Transverse colon (tissue), 3 donors: ENCODE results near the gene PAPOLA.

Experiments used
- POLR2A ChIP-seq: fragments of 450-650 bp; IDR thresholded peaks from one replicate; pipeline ENCODE4 v1.6.1; 2016; ENCODE audit warnings: antibody characterized with exemption, mild to moderate bottlenecking, moderate library complexity
- TF ChIP-seq, protein P1 (sequence below), 5 experiments: fragments of 200-600 bp in 3 of 5; fragments of 450-650 bp in 2 of 5; sonication (generic) in 3 of 5; IDR thresholded peaks; 1 replicate in 2 of 5; 2 replicates in 3 of 5; pipeline ENCODE4 v1.5.1; 2016 to 2017; ENCODE audit warnings: antibody characterized with exemption in 5 of 5, inconsistent platforms in 3 of 5, mild to moderate bottlenecking in 2 of 5, moderate library complexity in 1 of 5

DNA sequence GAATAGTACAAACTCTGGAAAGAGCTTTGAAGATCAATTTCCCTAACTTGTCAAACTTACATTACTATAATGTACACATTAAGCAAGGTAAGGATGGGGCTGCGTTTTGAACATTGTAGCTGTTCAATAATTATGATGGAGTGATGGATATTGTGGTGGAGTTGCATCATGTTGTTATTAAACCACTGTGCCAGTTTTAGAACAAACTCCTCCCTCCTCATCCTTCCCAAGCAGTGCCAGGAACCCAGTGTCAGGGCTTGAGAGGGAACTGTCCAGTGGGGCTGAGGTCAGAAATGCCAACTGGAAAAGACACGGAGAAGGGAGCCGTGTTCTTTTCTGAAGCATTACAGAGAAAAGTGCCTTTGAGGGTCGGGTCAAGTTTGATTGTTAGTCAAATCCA, 31.9 kb upstream of the PAPOLA start:
- TF ChIP-seq, protein P1, sequence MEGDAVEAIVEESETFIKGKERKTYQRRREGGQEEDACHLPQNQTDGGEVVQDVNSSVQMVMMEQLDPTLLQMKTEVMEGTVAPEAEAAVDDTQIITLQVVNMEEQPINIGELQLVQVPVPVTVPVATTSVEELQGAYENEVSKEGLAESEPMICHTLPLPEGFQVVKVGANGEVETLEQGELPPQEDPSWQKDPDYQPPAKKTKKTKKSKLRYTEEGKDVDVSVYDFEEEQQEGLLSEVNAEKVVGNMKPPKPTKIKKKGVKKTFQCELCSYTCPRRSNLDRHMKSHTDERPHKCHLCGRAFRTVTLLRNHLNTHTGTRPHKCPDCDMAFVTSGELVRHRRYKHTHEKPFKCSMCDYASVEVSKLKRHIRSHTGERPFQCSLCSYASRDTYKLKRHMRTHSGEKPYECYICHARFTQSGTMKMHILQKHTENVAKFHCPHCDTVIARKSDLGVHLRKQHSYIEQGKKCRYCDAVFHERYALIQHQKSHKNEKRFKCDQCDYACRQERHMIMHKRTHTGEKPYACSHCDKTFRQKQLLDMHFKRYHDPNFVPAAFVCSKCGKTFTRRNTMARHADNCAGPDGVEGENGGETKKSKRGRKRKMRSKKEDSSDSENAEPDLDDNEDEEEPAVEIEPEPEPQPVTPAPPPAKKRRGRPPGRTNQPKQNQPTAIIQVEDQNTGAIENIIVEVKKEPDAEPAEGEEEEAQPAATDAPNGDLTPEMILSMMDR (IDR thresholded peaks at IDR 0.05), result no peak
- no peak for TF ChIP-seq POLR2A
